Activated T-cell treated with anti-CD3 and anti-CD28 coated beads for 4 hours (primary cell): ENCODE measurements around the gene PTPN21.
A peak's percentile ranks its signal among the peaks of the same experiment; 100 is the strongest.

Source experiments
- DNase-seq: peaks from one replicate; pipeline ENCODE4 v3.0.0-alpha.2; 2020

The PTPN21 gene

DNA sequence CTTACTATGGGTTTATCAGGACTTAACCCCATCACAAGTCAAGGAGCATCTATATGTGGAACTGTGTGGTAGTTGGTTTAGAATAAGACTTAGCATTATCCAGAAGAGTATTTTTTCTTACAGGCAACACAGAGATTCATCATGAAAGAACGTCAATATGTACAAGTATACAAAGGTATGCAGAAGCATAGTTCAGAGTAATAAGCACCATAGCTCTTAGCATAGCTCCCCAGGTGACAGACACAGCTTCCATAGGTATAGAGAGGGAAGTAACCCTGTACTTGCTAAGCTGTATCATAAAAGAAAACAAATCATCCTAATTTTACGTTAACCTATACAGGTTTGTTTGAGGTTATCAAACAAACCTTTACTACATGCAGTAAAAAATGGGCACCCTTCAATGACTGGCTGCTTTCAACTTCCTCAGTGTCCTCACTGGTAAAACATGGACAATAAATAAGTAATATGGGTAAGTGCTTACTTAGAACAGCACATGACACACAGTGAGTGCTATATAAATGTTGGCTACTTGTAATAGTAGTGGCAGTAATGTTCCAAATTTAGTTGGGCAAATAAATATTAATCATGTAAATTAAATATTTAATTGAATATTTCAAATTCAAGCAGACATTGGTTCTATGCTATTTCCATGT is 50.9 kb downstream of the PTPN21 start:
- no peak for DNase-seq

GRCh38 chr14:88502740-88503139 is 52.1 kb downstream of the PTPN21 start:
- no peak for DNase-seq

DNA sequence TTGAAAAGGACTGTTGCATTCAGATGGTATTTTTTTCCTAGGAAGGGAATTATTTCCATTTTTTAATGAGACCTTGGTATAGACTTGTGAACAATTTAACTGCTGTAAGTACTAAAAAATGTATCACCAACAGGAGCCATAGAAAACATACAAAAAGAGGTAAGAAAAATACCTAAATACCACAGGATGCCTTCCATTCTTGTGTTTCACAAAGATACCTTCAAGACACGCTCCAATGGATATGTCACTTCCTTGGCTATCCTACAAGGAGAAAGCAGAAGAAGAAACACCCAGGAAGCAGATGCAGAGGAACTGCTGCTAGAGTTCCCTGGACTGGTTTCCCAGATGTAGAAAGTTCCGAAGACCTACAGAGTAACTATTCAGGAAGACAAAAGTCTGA is 54.2 kb downstream of the PTPN21 start:
- no peak for DNase-seq

DNA sequence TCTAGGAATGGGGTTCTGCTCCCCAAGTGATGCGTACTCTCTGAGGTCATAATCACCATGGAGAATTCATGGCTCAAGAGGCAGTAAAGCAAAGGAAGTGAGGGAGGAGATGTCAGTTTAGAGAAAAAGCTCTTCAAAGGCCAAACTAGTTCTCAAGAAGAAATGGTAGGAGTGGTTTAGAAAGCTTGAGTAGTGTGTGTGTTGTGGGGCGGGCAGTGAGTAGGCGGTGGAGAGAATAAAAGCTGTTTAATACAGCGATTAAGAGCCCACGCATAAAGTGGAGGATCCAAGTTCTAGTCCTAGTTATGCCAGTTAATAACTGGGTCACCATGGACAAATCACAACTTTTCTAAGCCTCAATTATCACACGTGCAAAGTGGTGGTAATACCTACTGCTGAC is 55.6 kb downstream of the PTPN21 start:
- DNase-seq: no peak

DNA sequence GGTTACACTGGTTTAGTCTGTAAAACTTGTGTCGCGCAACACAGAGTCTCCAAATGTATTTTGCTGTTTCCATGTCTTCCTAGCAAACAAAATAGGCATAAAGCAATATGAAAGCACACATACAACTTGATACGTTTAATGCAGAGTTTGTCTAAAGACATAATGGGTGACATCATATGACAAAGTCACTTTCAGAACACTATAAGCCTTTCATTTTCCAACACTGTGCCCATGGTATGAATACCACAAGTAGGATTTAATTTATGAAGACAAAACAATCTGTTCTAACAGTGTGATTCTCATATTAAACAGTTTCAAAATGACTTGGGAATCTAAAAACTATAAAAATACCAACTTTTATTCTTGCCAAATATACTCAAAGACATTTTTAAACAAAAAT is 58.4 kb downstream of the PTPN21 start:
- DNase-seq: no peak

- no peak for DNase-seq
These were observed 61.2 kb downstream of the PTPN21 start for GRCh38 chr14:88493392-88494185.

GRCh38 chr14:88492272-88493089 is 62.3 kb downstream of the PTPN21 start:
- DNase-seq: peak; percentile 65

DNA sequence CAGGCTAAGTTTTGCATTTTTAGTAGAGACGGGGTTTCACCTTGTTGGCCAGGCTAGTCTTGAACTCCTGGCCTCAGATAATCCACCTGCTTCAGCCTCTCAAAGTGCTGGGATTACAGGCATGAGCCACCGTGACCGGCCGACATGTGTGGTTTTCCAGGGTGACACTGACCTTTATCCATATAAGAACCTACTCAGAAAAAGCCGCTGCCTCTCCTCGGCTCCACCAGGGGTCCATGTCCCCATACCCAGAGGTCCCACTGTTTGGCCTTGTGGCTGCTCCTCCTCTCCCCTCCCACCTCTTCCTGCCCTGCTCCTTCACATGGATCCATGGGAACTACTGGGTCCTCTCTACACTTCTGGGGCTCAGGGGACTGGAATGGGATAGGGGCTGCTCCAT is 64.6 kb downstream of the PTPN21 start:
- no peak for DNase-seq

- no peak for DNase-seq
These were observed 65.9 kb downstream of the PTPN21 start for GRCh38 chr14:88488897-88489296.

DNA sequence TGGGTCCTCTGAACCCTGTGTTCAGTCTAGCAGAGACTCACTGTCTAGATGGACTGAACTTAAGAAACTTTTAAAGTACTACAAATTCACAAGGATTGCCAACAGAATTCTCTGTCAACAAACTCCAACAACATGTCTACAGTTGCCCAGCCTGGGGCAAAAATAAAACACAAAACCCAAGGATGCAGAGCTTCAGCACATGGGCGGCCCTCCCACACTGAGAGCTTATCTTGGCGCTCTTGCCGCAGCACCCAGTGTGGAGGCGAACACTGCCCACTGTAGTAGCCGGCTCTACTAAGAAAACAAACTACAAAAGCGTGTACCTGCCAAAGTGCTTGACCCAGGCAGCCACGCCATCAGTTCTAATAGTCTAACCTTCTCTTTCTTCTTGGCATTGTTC is 66.7 kb downstream of the PTPN21 start:
- DNase-seq: no peak

GRCh38 chr14:88482524-88482923 is 72.3 kb downstream of the PTPN21 start:
- no peak for DNase-seq

DNA sequence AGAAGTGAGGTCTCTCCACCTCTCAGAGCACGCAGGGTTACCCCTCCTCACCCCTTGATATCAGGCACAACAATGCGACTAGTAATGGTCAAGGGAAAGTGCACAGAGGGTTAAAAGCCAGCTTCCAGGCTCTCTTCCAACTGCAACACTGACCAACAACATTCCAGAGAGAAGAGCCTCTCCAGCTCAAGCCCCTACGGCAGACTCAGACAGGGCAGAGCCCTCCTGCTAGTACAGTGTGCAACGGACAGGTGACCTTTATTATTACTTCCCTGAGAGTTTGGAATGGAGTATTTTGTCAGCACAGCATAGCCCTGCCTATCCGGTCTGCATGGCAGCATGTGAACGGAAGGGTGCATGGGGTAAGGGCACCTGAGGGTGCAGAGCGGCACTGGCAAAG is 73.0 kb downstream of the PTPN21 start:
- DNase-seq: no peak

GRCh38 chr14:88481059-88481458 is 73.7 kb downstream of the PTPN21 start:
- no peak for DNase-seq

DNA sequence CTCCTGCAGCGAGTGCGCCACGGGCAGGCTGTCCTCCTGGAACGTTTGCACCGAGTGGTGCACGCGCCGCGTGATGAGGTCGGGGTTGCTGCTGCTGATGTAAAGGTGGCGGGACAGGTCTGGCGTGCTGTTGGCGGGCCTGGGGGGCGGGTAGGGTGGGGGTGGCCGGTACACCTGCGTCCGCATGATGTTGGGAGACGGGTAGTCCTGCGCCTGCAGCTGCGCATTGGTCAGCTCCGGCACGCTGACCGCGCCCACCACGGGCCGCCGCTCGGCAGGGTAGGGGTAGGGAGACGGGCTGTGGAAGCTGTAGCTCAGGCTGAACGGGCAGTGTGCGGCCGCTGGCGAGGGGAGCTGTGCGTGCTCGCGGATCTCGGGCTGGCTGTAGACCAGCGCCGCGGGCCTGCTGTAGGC is 75.2 kb downstream of the PTPN21 start:
- no peak for DNase-seq

GRCh38 chr14:88478931-88479330 is 75.9 kb downstream of the PTPN21 start:
- DNase-seq: no peak

DNA sequence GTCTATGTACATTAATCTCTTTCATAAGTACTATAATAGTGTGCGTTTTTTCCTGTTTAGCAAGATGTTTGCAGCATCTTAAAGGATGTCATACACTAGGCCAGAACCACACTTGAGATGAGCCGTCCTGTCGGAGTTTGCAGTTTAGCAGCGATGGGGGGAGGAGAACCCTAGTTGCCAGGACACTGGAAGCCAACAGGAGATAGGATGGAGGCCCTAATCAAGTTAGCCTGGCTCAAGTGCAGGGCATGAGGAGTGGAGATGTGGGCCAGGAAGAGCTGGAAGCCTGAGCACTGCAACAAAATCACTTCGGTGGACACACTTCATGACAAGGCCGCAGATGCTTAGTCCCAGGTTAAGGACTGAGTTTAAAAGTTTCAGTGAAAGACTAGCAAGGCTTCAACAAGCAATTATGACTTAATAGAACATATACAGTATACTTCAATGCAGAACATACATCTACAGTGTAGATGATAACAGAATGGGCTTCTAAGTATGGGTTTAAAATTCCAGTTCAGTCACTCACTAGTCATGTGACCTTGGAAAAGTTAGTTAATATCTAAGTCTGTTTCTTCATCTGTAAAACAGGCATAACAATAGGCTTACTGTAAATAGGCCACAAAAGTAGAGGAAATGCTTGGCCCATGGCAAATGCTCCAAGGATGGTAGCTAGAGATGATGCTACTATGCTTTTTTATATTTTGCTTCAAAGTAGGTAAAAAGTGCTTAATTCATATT is 77.1 kb downstream of the PTPN21 start:
- DNase-seq: no peak

DNA sequence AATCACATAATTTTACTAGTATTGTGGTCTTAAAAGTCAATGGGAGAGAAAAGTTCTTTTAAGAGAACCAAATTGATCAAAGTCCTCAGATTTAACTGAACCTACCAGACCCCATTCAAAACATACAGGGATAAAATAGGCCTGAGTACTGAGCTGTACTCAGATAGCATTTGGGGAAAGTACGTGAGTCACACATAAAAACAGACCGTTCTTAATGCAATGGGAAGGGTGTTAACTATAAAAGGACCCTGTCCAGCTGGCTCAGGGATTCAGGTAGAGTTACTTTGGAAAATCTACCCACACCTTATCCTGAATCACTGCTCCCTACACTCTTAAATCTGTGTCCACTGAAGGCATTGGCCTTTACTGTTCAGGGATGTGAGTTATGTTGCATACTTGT is 78.0 kb downstream of the PTPN21 start:
- DNase-seq: no peak

DNA sequence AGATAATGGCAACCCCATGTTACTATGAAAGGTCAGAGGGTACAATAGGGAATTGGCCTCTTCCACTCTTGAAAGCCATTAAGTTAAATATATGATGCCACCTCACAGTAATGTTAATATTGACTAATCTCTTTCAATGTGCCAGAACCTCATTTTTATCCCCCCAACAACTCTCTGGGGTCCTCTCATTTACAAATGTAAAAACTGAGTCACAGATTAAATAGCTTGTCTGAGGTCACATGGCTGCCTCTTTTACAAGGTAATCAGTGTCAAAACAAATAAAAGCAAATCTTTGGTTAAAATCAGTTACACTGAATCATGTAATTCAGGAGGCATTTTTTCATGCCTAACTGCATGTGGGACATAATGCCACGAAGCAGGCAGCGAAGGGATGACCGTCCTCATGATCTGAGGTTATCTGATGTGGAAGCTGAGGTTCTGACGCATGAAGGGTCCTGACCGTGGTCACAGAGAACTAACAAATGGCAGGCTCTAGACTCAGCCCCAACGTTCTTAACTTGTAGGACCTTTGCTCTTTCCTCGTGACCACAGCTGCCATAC is 78.5 kb downstream of the PTPN21 start:
- no peak for DNase-seq

DNA sequence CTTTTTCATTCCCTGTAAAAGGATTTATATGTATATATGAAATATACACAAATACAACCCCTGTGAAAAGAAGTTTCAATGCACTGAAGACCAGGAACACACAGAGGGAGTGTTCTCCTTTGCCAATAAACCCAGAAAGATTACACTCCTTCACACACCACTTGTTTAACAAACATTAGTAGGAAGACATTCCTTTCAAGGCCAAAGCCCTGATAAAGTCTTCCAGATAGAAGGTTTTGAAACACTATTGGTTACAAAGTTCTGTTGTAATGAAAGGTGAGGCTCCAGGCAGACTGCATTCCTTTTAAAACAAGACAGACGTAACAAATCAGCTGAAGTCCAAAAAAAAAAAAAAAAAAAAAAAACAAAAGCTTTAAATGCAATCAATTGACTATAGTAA is 81.0 kb downstream of the PTPN21 start:
- no peak for DNase-seq

GRCh38 chr14:88470542-88471440 is 84.0 kb downstream of the PTPN21 start:
- DNase-seq: no peak

GRCh38 chr14:88468406-88468805 is 86.4 kb downstream of the PTPN21 start:
- no peak for DNase-seq

DNA sequence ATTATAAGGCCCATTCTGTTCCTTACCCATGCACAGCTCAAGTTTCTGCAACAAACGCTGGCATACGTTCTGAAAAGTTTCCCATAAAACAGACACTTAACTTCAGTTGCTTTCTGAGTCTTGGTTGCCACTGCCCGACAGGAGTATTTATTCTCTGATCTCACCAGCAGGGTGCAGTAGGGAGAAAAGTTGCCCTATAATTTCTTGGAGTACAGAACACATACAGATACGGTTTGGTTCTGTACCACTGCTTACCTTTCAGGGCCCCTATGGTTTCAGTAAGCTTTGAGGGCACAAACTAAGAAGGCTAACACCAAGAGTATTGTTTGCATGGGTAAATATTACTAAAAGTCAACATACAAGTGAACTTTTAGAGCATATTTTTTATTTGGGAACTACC is 91.5 kb downstream of the PTPN21 start:
- no peak for DNase-seq
